ENCODE data around the gene PRRX2. TPM values are rescaled to one million over a fixed set of nuclear protein-coding genes. Genes with fewer than 3 reads are reported as not detected.
"Not testable (repeated sequence)": the region's sequence is repeated elsewhere in the genome, so short reads cannot be mapped to it uniquely, and the experiment has no call there.

Gene PRRX2
- total RNA-seq, 1 donor from 2014 or later, result not detected

DNA sequence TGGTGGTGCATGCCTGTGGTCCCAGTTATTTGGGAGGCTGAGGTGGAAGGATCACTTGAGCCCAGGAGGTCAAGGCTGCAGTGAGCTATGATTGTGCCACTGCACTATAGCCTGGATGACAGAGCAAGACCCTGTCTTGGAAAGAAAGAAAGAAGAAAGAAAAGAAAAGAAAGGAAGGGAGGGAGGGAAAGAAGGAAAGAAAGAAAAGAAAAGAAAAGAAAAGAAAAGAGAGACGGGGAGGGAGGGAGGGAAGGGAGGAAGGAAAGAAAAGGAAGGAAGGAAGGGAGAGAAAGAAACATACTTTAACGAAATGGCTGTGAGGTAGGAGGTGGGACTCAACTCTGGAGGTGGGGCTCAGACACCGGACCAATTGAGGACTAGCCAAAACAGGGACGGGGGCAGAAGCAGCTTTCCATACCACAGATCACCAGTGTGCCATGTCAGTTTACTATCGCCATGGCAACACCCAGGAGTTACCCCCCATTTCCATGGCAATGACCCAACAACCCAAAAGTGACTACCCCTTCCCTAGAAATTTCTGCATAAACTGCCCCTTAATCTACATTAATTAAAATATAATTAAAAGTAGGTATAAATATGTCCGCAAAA lies 66.1 kb downstream of the PRRX2 start:
- no peak for DNase-seq (ENCODE audit: low read depth, low spot score)

DNA sequence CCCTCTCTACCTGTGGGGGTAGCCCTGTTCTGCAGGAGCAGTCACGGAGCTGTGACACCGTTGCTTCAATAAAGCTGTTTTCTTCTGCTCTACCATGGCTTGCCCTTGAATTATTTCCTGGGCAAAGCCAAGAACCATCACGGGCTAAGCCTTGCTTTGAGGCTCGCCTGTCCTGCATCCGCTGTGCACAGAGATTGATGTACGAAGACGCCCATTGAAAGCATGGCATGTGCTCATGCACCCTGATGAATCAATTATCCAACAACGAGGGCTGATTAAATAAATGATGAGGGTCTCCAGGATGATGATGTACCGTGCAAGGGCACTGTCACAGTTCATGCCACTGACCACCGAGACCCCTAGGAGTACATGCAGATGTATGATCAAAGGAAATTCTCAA lies 66.7 kb downstream of the PRRX2 start:
- no peak for DNase-seq (ENCODE audit: low read depth, low spot score)

DNA sequence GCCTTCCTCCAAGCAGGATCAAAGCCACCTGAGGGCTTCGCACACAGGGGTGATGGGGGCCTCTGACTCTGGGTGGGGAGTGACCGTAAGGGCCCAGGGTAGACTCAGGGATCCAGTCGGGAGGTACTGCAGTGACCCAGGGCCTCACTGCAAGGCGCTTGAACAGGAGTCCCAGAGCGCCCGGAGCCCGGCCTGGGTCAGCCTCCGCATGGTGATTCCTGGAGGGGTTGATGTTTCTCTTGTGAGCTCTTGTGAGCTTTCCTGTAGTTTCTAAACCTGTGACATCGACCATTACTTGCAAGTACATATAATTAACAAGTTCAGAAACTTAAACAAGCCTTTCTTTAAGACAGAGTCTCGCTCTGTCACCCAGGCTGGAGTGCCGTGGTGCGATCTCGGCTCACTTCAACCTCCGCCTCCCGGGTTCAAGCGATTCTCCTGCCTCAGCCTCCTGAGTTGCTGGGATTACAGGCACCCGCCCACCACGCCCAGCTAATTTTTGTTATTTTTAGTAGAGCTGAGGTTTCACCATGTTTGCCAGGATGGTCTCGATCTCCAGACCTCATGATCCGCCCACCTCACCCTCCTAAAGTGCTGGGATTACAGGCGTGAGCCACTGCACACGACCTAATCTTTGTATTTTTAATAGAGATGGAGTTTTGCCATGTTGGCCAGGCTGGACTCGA lies 67.6 kb downstream of the PRRX2 start:
- DNase-seq (ENCODE audit: low read depth, low spot score), result no peak

DNA sequence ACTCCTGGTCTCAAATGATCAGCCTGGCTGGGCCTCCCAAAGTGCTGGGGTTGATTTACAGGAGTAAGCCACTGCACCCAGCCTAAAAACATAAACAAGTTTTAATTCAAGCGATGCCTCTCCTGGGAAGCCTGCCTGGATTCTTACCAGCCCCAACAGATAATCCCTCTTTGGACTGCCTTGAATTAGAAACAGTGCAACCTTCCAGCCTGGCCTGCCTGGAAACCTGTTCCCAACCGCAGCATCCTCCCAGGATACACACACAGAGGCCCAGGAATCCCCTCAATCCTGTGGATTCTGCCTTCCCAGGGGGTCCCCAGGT lies 68.1 kb downstream of the PRRX2 start:
- no peak for DNase-seq (ENCODE audit: low read depth, low spot score)

DNA sequence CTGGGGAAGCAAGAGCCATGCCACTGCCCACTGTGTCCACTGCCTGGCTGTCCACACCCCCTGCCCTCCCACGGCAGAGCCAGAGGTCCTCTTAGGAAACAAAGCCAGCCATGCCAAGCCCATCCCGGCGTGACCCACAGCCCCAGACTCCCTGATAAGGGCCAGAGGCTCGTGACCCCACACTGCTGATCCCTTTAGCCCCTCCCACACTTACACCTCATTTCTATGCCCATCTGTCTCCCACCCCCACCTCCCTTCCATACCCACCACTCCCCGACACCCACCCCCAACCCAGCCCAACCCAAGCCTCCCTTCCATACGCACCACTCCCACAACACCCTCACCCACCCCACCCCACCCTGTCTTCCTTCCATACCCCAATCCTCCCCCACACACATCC lies 70.1 kb downstream of the PRRX2 start:
- DNase-seq (ENCODE audit: low read depth, low spot score), result no peak

DNA sequence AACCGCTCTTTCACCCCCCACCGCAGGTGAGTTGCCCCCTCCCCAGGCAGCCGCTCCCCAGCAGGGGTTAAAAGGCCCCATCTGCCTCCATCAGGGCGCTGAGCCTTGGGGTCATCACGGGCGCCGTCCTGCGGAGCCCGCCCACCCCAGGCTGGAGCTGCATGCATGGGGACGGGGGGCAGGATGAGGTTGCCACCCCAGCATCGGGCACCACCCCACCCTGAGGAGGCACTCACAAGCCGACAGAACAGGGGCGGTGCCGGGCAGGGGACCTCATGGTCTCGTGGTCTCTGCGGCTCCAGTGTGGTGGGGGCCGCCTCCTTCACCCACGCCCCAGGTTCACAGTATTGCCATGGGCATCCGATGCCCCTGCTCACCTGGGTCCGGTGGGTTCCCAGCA lies 70.9 kb downstream of the PRRX2 start:
- DNase-seq (ENCODE audit: low read depth, low spot score), result no peak

DNA sequence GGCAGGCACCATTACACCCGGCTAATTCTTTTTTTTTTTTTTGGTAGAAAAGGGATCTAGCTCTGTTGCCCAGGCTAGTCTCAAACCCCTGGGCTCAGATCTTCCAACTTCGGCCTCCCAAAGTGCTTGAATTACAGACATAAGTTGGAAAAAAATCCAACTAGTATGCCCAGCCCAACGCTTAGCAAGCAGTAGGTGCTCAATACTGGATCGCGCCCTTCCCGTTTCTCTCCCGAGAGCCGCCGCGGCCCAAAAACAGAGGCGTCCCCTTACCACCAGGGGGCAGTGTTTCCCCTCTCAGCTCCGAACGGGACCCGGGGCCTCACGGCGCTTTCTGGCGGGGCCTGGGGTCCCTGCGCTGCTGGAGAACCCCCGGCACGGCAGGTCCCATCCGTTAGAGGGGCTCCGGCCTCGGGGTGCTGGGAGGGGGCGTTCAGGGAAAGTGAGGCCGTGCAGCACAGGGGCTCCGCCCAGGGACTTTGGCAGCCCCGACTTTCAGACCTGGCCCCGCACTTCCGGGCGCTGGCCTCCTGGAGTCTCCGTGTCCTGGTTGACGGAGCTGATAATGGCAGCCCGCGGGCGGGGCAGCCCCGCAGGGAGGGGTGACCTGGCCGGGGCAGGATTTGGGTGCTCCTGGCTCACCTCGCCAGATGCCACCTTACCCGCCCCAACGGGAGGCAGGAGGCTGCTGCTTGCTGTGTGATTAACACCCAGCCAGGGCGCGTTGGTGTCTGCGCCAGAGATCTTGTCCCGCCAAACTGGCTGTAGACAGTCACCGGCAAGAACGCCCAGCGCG lies 72.2 kb downstream of the PRRX2 start:
- no peak for DNase-seq (ENCODE audit: low read depth, low spot score)

DNA sequence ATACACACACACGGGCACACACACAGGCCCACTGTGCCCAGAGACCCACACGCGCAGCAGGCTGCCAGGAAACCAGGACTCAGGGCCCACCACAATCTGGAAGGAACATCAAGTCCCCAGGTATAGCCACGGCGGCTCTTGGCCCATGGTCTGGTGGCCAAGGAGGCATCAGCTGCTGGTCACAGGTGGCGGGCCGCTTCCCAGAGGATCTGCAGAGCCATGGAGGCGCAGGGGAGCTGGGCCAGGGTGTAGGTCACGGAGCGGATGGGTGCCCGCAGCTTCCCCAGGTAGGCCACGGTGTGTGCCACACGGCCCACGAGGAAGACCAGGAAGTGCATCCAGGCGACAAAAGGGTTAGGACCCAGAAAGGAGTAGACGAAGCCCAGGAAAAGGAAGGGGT lies 74.0 kb downstream of the PRRX2 start:
- no peak for DNase-seq (ENCODE audit: low read depth, low spot score)

DNA sequence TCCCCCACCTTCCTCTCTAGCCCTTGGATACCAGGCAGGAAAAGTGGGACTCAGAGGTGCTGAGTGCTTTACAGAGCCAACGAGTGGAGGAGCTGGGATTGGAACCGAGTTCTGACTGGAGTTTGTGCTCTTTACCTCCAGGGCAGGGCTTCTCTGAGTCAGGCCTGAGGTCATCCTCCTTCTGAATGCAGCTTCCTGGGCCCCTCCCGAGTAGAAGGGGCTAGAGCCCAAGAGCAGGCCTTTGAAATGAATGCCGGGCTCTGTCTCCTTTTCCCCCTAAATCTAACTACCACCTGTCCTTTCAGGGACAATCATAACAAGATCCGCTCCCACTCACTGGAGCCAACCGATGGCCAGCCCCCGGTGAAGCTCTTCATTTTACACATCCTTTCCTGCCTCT lies 74.7 kb downstream of the PRRX2 start:
- DNase-seq (ENCODE audit: low read depth, low spot score), result no peak

DNA sequence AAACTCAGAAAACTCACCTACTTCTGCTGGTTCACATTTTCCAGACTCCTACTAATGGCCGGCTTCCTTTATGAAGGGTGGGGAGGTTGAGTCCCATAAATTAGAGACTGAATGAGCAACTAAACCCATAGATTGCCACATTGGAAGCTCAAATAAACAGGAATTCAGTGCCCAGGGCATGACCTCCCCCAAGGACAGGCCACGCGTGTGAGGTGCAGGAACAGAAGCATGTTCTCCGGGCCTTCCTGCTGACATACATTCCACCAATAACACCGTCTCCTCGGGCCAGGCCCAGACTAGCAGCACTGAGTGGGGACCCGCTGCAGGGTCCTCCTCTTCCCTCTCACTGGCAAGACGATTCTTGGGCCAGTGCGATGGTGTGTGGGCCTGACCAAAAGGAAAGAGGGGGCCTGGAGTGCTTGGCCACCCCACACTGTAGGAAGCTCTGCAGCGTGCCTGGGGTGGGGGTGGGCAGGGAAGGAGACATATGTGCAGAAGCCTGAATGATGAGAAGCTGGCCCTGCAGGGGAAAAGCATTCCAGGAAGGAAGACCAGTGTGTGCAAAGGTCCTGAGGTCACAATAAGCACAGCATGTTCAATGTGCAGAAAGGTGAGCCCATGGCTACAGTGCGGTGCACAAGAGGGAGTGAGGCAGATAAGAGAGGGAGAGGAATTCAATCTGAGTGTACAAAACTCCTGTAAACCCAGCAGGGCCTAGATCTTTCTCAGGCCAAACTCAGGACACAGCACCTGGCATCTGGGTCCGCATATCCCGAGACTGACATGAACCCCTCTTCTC lies 75.4 kb downstream of the PRRX2 start:
- DNase-seq (ENCODE audit: low read depth, low spot score), result no peak

DNA sequence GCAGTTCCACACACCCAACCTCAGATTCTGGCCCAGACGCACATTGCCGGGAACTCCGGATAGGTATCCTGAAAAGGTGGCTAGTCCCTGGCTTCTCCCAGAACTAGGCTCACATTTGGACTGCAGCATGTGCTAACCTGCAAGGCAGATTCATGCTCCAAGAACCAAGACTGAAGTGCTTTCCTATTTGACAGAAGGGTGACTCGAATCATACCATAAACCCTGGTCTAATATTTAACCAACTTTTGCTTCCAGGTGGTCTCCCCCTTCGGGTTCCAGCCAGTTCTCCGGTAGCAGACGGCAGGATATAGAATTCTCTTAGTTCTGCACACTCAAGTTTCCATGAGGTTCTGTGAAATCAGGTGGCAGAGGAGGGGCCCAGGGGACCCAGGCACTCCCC lies 79.8 kb downstream of the PRRX2 start:
- no peak for DNase-seq (ENCODE audit: low read depth, low spot score)

DNA sequence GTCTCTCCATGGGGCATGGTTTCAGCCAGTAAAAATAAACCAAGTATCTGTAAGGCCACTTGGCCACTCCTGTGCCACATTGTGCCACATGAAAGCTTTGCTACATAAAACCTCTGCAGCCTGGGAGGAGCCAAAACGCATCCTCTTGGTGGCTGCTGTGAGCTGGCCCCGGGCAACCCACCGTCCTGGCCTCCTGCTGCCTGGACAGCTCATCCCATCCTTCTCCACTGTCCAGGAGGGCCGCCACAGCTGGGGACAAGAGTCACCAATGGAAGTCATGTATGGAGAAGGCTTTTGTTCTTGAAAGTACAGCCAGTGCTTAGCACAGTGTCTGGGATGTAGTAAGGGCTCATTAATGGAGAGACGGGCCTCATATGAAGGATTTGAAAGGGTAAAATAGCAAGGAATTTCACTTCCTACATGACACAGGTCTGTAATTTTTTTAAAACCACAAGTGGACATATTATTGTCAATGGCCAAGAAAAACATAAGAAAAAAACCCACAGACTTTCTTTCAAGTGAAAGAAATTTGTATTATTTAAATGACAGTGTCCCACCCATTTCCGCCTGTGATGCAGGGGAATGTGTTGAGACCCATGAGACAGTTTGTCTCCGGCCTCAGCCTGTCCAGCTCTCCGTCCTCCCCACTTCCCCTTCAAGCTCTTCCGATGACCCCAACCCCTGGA lies 80.8 kb downstream of the PRRX2 start:
- no peak for DNase-seq (ENCODE audit: low read depth, low spot score)

DNA sequence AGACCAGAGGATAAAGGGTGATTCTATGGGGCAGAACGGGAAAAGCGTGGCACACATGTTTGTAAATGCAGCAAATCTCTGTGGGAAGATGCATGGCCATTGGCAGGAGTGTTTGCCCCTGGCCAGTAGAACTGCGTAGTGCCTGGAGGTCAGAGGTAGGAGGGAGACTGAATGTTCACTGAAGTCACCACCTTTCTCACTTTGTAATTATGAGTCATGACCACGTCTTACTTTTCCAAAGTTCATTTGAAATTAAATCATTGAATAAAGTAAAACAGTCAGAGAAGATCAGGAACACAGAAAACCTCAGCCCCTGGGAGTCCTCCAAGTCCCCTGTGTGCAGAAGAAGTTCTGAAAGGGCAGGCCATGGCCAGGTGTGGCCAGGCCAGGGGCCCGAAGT lies 82.8 kb downstream of the PRRX2 start:
- no peak for DNase-seq (ENCODE audit: low read depth, low spot score)

DNA sequence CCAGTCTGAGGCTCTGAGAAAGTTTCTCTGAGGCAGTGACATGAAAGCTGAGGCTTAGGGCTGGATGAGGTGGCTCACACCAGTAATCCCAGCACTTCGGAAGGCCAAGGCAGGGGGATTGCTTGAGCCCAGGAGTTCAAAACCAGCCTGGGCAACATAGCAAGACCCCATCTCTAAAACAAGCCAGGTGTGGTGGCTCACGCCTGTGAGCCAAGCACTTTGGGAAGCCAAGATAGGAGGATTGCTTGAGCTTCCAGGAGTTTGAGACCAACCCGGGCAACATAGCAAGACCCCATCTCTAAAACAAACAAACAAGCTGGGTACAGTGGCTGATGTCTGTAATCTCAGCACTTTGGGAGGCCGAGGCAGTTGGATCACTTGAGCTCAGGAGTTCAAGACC lies 83.6 kb downstream of the PRRX2 start:
- not testable (repeated sequence) for DNase-seq (ENCODE audit: low read depth, low spot score)

DNA sequence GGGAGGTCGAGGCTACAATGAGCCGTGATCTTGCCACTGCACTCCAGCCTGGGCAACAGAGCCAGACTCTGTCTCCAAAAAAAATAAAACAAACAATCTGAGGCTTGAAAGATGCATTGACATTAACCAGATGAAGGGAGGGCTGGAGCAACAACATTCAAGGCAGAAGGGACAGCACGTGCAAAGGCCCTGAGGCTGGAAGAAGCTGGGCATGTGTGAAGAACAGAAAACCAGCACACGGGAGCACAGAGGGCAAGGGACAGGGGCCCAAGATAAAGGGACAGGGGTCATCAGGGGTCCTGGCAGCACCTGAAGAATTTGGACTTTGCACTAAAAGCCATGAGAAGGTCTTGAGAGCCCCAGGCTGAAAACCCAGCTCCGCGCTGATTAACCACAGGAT lies 84.1 kb downstream of the PRRX2 start:
- no peak for DNase-seq (ENCODE audit: low read depth, low spot score)

DNA sequence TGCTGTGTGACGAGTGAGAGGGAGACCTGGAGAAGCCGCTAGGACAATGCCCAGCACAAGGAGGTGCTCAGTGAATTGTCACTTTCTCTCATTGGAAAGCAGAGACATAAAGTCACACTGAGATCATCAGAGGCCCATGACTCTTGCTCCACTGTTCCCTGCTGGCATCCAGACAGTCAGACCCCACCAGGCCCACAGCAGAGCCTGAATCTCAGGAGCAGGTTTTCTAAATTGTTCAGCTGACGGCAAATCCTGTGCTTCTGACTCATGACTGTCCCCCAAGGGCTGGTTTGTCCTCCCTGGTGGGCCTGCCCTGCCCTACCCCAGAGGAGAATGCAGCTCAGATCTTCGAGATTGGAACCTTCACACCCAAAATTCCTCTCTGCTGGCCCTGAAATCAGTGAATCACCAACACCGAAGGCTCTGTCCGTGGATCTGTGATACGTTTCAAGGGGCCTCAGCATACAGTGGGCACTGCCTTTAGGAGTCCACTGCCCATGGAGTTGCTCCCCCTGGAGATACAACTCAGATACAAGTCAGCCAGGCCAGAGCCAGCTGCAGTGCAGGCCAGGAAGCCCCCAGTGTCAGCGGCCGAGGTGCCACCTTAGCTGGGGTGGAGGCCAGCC lies 84.7 kb downstream of the PRRX2 start:
- DNase-seq (ENCODE audit: low read depth, low spot score), result no peak

DNA sequence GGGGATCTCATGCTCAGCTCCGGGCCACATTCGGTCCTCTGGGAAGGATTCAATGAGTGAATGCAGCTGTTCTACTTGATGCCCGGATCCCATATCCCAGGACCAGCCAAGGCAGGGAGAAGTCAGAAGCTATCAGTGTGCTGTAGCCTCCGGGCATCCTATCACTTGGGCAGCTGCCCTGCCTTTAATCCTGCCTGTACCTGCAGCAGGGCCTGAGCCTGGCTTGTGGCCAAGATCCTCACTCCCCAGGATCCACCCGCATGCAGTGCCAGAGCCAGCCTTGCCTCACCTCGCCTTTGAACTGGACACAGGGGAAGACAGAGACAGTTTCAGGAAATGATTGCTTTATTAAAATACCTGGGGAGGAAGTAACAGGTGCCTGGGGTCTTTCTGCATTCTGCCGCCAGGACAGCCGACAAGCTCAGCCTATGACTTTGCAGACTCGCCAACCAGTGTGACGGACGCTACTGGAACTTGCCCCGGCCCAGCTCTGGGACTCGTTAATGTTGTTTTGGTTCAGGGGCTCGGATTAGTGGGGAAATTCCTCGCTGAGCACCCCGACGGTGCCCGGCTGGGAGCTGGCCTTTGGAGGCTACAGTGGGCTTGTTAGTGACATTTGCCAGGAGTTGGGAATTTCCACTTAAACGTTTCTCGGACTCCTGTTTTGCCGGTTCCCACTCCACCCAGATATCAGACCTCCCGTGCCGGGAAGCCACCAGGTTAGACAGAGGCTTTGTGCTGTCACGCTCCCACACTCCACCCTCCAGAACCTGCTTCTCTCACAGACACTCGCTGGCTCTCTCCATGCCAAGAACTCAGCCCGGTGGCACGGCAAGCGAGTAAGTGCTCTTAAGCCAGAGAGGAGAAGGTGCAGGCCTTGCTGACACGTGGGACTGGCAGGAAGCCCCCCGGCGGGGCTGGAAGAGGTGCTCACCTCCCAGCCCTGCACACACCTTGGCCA lies 86.7 kb downstream of the PRRX2 start:
- DNase-seq (ENCODE audit: low read depth, low spot score), result no peak

DNA sequence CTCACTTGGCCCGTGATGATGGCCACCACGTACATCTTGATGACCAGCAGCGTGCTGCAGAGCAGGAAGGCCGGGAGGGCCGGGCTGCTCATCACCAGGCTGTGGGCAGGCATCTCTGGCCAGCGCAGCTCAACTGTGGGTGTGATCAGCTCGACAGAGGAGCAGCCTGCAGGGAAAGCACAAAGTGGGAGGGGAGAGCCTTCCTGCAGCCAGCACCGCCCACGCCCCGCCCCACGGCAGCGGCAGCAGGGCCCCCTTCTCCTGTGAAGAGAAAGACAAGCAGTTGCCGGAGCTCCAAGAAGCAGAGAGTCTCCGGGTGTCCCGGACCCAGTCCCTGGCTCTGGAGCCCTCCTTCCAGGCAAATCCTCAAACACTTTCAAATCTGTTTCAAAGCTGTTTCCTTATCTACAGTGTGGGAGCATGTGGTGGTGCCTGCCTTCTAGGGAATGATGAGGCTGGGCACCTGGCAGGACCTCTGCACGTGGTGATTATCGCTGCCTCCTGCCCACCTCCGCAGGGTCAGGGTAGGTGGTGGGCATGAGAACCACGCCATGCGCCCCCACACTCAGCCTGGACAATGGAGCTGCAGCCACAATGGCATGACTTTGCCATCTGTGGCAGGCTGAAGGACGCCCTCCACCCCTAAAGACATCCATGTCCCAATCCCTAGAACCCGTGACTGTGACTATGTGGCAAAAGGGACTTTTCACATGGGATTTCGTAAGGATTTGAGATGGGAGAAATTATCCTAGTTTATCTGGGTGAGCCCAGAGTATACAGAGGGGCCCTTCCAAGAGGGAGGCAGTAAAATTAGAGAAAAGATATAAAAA lies 87.7 kb downstream of the PRRX2 start, which contains the start of gene PTGES:
TSS of gene PTGES (minus strand) at position 143 of the 830 bp plus-strand sequence. CDS start at position 113, 30 bp downstream.
- DNase-seq (ENCODE audit: low read depth, low spot score), result no peak

DNA sequence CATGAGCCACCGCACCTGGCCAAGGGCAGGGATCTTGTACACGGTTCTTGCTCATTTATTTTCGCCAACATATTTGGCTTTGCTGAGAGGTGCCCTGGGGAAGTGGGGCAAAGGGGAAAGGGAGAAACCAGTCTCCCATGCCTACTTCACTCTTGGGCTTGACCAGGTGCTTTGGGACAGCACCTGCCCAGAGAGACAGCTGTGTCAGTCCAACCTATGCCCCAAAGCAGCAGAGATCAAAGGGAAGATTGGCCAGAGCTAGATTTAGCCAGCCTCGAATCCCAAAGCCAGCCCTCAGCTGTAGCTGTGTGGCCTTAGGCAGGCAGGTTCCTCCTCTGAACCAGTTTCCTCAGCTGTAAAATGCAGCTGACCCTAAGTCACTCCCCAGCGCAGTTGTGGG lies 89.7 kb downstream of the PRRX2 start:
- DNase-seq (ENCODE audit: low read depth, low spot score), result no peak

Measured in pulmonary artery endothelial cell (primary cell).